ENCODE results near the gene GRID2.

The GRID2 gene

DNA sequence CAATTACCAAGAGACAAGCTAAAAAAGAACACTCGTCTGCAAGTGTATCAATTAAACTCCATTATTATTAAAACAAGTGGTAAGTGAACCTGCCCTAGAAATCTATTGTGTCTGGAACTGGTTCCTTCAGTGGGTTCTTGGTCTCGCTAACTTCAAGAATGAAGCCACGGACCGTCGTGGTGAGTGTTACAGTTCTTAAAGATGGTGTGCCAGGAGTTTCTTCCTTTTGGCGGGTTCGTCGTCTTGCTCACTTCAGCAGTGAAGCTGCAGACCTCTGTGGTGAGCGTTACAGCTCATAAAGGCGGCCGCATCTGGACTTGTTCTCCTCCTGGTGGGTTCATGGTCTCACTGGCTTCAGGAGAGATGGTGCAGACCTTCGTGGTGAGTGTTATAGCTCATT lies 231.8 kb downstream of the GRID2 start:
- no peak for DNase-seq

- DNase-seq = no peak
Measured at GRCh38 chr4:92551616-92552015, 247.8 kb downstream of the GRID2 start.

GRCh38 chr4:92566269-92566668 lies 262.5 kb downstream of the GRID2 start:
- no peak for DNase-seq

DNA sequence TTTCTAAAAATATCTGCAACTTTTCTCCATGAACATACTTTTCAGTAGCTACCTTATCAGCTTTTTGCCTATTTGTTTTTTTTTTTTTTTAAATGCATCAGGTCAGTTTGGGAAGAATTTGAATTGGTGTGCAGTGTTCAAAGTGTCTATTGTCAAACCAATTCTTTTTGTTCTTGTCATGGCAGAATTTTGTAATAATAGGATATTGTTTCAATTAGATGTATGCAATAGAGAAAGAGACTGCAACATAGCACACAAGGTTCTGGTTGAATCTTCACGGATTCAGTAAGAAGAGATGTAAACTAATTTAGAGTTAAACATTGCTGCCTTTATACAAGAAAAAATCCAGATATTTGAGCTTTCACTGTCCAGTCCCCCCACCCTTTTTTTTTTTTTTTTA lies 277.1 kb downstream of the GRID2 start:
- no peak for DNase-seq

DNA sequence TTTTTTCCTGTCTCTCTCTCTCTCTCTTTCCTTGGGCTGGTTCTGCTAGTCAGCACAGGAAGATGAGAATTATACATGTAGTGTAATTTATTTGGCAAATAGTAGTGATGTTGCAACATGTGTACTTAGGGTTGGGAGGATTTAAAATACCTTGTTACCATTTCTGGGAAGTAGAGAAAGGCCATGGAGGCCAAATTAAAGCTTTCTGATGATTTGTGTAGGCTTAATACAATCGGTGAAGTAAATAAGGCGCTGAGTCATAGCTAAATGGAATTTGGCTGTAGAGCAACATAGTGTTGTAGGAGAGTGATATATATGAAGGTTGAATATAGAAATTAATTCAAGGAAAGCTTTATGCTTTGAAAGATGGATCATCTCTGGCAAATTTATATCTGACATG lies 295.3 kb downstream of the GRID2 start:
- no peak for DNase-seq

DNA sequence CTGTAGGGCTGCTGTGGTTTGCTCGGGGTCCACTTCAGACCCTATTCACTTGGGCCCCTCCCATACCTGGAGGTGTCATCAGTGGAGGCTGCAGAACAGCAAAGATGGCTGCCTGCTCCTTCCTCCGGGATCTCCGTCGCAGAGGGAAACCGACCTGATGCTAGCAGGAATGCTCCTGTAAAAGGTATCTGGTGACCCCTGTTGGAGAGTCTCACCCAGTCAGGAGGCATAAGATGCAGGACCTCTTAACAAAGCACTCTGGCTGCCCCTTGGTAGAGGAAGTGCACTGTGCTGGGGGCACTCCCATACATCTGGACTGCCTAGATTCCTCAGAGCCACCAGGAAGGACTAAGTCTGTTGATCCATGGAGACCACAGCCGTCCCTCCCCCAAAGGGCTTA lies 296.9 kb downstream of the GRID2 start:
- no peak for DNase-seq

DNA sequence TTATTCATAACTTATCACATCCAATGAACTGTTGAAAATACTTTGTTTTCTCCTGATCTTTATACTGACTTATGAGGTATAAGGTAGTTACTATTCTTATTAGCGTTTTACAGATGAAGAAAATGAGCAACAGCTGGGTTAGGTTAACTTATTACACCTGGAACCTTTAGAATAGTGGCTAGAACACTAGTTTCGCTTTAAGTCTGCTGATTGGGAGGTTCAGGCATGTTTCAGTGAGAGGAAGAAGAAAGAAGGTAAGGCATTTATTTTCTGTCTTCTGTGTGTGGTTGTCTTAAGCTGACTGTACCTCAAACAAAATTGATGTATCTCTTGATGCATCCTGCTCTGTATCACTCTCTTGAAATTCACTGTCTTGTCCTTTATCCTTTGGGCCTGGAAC lies 302.5 kb downstream of the GRID2 start:
- DNase-seq = no peak

GRCh38 chr4:92615049-92615448 lies 311.3 kb downstream of the GRID2 start:
- DNase-seq = no peak

DNA sequence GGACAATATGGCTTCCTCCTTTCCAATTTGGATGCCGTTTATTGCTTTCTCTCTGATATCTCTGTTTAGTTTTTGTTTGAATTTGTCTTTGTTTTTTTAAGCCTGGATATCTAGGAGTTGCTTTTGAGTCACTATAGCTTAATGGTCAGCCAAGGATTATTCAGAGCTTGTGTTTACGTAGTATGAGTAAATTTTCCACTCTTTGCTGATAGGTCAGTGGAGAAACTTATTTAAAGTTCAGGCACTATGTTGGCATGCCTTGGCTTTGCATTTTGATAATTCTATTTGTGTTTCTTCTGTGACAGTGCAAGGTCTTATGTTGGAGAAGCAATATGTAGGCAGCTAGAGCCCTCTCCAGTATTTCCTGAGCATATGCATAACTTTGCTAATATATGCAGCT lies 315.2 kb downstream of the GRID2 start:
- DNase-seq = no peak

GRCh38 chr4:92629302-92629701 lies 325.5 kb downstream of the GRID2 start:
- no peak for DNase-seq

- no peak for DNase-seq
Measured at GRCh38 chr4:92634882-92635281, 331.1 kb downstream of the GRID2 start.

DNA sequence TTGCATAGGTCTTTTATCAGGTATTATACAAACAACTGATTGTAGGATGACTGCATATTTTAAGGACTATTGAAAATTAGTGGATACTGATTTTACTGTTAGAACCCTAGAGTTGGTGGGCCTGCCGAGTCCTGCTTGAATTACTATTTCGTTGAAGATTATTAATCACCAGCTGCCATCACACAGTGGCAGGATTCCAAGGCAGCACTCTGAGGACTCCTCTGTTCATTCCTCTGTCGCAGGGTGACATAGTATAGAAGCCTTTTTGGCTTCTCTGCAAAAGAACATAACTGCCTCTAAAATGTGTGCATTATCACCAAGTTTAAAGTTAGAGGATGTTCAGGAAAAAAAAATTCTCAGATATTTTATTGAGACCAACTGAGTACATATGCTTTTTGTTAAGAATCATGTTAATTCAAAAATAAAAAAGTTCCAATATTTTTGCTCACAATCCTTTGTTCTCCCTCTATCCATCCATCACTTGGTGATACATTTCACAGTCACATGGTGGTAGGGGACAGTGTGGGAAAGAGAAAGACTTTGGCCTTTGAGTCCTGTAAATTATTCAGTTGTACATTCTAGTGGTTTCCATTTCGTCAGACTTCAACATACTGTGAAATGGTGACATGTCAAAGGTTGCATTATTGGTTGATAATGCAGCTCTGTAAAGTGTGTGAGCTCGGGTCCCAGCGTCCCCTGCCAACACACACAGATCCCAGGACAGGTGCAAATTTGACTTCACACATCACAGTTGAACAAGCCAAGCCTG lies 332.5 kb downstream of the GRID2 start:
- DNase-seq = no peak

DNA sequence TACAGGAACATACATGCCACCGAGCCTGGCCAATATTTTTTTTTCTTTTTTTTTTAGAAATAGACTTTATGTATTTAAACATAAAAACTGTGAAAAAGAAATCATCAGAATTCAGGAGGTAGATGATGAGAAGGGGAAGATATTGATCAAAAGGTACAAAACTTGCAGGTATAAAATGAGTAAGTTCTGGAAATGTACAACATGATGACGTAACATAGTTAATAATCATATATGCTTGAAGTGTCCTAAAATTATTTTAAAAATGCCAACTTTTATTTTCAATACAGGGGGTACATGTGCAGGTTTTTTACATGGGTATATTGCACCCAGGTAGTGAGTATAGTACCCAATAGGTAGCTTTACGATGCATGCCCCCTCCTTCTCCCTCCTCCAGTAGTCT lies 337.6 kb downstream of the GRID2 start:
- DNase-seq = no peak

DNA sequence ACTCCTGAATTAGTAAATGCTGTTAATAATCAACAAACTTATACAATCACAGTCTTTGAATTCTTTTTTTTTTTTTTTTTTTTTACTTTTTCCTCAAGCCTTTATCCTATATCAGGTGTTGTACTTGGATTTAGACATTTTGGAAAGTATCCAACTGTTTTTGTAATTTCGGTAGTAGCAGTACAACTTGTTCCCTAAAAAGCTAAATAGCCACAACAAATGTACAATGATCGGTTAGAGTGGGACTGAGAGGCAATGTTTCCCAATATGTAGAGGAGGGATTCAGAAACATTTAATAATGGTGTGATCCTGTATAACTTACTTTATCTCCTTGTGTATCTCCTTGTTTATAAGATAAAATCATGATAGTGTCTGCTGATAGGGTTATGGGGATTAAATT lies 343.1 kb downstream of the GRID2 start:
- no peak for DNase-seq

- no peak for DNase-seq
Measured at GRCh38 chr4:92651536-92651935, 347.8 kb downstream of the GRID2 start.

DNA sequence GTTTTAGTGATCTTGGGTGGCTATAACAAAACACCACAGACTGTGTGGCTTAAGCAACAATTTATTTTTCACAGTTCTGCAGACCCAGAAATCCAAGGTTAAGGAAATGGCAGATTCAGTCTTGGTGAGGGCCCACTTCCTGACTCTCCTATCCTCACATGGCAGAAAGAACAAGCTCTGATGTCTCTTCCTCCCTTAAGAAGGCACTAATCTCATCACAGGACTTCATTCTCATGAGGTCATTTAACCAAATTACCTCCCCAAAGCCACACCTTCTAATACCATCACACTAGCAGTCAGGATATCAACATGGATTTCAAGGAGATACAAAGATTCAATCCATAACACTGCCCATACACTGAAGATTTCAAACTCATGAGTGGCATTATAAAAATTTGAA lies 350.3 kb downstream of the GRID2 start:
- no peak for DNase-seq

GRCh38 chr4:92657695-92658094 lies 353.9 kb downstream of the GRID2 start:
- no peak for DNase-seq

- DNase-seq = no peak
Measured at GRCh38 chr4:92658318-92658717, 354.6 kb downstream of the GRID2 start.

DNA sequence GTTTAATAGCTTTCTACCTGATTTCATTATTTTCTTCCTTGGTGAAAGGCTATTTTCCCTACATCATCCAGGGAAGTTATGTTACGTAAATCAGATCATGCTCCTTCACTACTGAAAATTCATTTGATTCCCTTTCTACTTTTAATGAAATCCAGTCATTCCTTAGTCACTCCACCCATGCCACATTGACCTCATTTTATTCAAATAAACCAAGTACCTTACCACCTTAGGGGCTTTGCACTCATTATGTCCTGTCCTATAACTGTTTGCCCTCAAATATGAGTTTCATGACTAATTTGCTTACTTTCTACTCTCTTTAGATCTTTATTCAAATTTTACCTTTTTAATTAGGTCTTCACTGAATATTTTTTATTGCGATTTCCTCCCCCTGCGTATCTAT lies 374.0 kb downstream of the GRID2 start:
- DNase-seq = peak in 1 of 2 experiments; percentile 15

- no peak for DNase-seq
Measured at GRCh38 chr4:92678292-92678691, 374.5 kb downstream of the GRID2 start.

DNA sequence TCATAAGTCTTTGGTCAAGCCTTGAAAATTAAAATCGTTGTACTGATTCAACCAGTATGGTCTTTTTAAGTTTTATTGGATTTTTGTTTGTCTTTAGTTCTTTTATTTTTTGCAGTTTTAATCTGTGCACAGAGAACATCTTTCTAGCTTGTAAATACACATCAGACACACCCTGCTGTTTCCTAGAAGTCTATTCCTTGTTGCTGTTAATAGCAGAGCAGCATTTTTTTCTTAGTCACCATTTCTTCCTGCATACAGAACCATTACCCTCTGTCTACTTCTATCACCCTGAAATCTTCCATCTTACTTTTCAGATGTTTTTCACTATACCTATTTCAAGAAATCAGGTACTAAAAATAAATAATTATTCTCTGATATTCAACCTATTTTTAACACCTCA lies 375.4 kb downstream of the GRID2 start:
- no peak for DNase-seq

GRCh38 chr4:92714640-92715039 lies 410.9 kb downstream of the GRID2 start:
- DNase-seq = no peak

- peak in 1 of 2 experiments; percentile 25 for DNase-seq
Measured at GRCh38 chr4:92733231-92733630, 429.5 kb downstream of the GRID2 start.

DNA sequence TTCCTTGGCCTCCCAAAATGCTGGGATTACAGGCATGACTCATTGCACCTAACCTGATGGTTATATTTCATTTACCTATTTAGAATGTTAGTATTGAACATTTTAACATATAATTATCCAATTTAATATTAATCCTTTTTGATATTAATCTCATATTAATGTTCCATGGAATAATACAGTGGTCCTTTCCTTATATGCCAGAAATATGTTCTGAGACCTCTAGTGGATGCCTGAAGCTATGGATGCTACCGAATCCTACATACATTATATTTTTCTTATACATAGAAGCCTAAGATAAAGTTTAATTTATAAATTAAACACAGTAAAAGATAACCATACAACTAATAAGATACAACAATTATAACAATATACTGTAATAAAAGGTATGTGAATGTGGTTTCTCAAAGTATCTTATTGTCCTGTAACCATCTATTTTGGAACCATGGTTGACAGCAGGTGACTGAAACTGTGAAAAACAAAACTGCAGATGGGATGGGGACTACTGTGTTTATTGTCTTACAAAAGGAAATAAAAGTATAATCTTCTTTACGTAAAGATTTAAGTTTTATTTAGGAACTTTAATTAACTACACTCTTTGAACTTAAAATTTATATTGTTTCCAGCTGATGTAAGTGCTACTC lies 431.4 kb downstream of the GRID2 start:
- DNase-seq = no peak

GRCh38 chr4:92760433-92760832 lies 456.7 kb downstream of the GRID2 start:
- no peak for DNase-seq

Data from NCI-H526 (cell line).